Uterus (tissue), 2 donors: ENCODE data around the gene MAP3K7.

Experiments used
- CTCF ChIP-seq, 4 experiments: fragments of 200-600 bp in 2 of 4; fragments of 450-650 bp in 2 of 4; sonication (generic) in 2 of 4; IDR thresholded peaks; one replicate each; pipeline ENCODE4 v1.5.1; 2016 to 2019; ENCODE audit warnings: antibody characterized with exemption in 4 of 4, mild to moderate bottlenecking in 2 of 4, moderate library complexity in 1 of 4
- POLR2A ChIP-seq, 2 donors: fragments of 450-650 bp; IDR thresholded peaks; one replicate each; pipeline ENCODE4 v1.6.1; 2016; ENCODE audit warnings: antibody characterized with exemption in 2 of 2, mild to moderate bottlenecking in 1 of 2, moderate library complexity in 1 of 2

- no peak for TF ChIP-seq CTCF (IDR thresholded peaks at IDR 0.05)
- no peak for TF ChIP-seq POLR2A (IDR thresholded peaks at IDR 0.05)
Observed at GRCh38 chr6:90544741-90545140, 42.1 kb downstream of the MAP3K7 start.
